ENCODE measurements around the gene DOK7.

The DOK7 gene

GRCh38 chr4:3427706-3428446 lies 35.2 kb upstream of the DOK7 start:
- DNase-seq (ENCODE audit: low spot score), result no peak

- DNase-seq (ENCODE audit: low spot score), result no peak
These were observed 33.5 kb upstream of the DOK7 start for GRCh38 chr4:3429651-3430050.

- DNase-seq (ENCODE audit: low spot score), result no peak
These were observed 32.6 kb upstream of the DOK7 start for GRCh38 chr4:3430524-3430923.

GRCh38 chr4:3431446-3431993 lies 31.6 kb upstream of the DOK7 start:
- DNase-seq (ENCODE audit: low spot score), result no peak

- DNase-seq (ENCODE audit: low spot score), result no peak
These were observed 30.7 kb upstream of the DOK7 start for GRCh38 chr4:3432381-3432790.

DNA sequence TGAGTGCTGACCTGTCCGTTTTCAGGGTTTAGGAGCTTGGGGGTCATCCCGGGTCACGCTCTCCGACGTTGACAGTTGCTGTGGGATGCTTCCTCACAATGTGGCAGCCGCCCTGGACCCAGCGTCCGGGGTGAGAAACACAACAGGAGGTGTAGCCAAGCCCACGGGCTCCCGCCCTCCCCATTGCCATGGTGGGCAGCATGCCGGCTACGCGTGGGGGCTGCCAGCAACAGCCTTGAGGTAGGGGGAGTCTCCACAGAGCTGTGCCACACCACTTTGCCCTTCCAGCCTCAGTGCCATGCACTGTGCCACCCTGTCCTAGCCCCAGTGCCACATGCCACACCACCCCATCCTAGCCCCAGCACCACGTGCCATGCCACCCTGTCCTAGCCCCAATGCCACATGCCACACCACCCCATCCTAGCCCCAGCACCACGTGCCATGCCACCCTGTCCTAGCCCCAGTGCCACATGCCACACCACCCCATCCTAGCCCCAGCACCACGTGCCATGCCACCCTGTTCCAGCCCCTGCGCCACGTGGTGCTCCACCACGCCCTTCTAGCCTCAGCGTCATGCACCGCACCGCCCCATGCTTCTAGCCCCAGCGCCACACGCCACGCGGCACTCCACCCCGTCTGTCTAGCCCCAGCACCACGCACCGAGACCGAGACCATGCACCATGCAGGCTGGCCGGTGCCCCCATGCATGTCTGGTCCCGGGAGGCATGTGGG lies 29.8 kb upstream of the DOK7 start:
- DNase-seq (ENCODE audit: low spot score), result no peak

DNA sequence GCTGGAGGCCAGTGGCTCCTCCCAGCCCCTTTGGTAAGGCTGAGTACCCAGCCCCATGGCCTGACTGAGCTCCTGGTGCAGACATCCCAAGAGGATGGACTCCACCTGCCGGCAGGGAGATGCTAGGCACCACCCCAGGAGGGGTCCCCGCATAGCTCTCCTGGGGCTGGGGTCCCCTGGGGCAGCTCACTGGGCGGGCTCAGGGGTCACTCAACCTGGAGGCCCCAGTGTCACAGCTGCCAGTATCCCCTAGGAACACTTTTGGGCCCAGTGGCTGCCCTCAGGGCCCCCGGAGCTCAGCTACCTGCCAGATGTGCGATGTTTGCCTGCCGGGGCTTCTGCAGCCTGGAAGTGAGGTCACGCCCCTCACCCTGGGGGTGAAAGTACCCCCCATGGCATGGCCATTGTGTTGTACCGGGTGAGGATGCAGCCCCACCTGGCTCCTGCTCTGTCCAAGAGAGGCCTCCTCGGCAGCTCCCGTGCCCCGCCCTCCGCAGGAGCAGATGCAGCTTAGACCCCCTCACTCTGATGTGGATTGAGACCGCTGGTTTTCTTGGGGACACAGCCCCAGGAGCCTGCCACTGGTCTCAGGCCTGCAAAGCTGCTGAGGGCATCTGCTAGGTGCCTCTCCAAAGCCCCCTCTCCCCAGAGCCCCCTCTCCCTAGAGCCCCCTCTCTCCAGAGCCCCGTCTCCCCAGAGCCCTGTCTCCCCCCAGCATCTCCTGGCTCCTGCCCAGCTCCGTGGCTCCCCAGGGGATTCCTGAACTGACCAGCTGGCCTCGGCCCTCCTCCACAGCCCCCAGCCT lies 28.0 kb upstream of the DOK7 start:
- DNase-seq (ENCODE audit: low spot score), result no peak

DNA sequence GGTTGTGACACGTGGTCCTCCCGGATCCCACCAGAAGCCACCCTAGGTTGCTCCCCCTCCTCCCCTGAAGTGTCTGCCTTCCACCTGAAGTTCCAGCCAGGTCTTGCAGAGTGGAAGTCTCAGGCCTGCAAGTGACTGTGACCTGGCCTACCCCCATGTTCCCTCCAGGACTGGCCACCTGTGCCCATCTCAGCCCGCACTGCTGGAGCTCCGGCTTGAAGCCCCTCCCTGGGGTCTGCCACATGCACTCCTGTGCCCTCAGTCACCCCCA lies 27.5 kb upstream of the DOK7 start:
- DNase-seq (ENCODE audit: low spot score), result no peak

DNA sequence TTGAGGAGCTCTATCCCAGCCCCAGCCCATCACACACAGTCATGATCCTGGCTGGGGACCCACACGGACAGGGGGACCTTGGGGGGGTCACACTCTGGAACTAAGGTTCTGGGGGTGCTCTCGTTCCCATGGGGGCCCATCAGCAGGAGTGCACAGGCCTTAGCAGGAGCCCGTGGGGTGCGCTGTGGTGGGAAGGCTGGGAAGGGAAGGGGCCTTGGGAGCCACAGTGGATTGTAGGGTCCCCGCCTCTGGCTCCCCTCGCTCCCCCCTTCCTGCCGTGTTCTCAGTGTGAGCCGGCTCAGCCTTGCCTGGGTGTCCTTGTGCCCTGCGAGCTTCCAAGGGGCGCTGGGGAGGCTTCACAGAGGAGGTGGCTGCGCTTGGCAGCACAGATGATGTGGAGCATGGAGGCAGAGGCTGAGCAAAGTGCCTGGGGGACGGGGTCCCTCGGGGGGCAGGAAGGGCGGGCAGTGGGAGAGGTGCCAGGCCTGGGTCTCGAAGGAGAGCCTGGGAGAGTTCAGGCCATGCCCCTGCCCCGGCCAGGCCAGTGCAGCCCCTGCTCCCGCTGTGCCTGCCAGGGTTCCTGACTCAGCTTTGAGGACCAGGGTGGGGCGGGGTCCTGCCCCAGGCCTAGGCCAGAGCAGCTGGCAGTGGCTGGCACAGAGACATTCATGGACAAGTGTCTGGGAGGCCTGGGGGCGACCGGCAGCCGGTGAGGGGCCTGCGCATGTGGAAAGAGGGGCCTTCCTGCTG lies 26.9 kb upstream of the DOK7 start:
- DNase-seq (ENCODE audit: low spot score), result no peak

DNA sequence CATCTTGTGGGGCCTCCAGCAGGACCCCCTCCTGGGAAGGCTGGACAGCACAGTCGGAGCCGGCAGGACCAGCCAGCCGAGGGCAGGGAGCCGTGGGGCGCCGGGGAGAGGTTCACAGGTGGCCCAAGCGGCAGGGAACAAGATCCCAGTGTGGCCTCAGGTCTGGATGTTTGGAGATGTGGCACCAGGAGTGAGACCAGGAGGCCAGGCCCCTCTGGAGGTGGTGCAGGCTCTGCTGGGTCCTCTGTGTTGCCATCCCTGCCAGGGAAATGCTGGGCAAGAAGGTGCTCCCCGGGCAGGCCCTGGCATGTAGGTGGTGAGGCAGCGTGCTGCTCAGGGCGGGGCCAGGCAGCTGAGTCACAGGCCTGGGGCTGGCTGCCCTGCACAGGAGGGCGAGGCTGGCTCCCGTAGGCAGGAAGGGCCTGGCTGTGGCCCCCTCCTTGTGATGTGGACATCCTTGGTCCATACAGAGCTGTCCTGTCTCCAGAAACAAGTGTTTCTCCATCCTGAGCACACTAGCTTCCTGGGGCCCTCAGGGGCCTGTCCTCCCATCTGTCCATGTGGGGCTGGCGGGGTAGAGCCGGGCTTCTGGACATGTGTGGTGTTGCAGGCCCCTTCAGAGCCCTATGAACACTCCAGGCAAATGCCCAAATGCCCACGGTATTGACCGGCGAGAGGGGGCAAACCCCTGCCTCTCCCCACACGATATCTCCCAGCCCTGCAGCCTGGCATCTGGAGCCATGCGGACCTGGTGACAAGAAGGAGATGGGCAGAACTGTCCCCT lies 26.1 kb upstream of the DOK7 start:
- DNase-seq (ENCODE audit: low spot score), result no peak

DNA sequence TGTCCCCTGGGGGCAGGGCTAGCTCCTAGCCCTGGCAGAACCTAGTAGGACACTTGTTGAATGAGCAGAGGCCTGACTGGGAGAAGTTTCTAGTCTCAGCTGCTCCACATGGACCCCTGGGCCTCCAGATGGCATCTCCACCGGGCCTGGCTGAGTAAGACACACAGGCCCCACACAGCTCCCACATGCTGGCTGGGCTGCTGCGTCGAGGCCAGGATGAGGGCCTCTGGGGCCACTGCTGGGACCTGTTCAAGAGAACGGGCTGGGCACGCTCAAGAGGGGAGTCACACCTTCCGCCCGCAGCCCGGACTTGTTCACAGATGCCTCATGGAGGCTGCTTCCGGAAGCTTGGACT lies 25.5 kb upstream of the DOK7 start:
- no peak for DNase-seq (ENCODE audit: low spot score)

DNA sequence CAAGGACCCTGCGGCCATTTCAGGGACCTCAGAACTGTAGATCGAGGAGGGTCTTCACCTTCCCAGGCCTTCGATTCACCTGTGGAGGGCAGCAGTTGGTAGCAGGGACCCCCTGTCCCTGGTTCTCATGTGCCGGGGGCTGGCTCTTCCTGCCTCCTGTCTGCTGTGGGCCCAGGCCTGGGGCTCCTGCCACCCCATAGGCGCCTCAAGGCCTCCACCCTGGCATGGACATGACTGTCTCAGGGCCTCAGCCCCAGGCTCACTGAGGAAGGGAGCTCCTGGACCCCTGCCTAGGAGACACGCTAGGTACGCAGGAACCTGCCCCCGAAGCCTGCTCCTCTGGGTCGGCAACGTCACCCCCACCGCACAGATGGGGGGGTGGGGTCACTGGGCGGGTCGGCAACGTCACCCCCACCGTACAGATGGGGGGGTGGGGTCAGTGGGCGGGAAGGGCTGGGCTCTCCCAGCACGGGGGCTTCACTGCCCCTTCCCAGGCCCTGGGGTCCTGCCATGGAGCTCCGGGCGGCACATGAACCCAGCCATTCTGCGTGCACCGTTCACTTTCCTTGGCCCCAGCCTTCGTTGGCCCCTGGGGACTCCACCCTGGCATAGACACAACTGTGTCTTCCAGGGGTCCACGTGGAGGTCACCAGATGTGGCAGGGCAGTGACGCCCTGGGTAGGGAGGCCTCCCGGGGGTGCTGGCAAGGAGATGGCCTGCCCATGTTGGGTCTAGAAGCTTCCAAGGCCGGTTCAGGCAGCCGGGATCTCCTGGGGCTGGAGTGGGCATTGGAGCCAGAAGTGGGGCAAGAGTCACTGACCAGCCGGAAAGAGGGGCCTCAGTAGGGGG lies 24.9 kb upstream of the DOK7 start:
- no peak for DNase-seq (ENCODE audit: low spot score)

DNA sequence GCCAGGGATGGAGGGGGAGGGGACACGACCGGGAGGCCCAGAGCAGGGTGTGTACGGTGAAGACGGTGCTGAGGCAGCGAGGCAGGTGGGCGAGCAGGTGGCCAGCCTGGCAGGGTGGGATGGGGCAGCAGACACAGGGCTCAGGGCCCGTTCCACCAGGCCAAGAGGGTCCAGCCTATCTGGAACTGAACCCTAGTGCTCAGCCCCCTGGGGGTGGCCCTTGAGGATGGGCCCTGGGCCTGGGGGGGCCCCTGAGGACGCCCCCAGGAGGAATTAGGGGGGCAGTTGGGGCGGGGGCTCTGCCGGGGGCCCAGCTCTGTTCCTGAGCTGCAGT lies 24.3 kb upstream of the DOK7 start:
- no peak for DNase-seq (ENCODE audit: low spot score)

DNA sequence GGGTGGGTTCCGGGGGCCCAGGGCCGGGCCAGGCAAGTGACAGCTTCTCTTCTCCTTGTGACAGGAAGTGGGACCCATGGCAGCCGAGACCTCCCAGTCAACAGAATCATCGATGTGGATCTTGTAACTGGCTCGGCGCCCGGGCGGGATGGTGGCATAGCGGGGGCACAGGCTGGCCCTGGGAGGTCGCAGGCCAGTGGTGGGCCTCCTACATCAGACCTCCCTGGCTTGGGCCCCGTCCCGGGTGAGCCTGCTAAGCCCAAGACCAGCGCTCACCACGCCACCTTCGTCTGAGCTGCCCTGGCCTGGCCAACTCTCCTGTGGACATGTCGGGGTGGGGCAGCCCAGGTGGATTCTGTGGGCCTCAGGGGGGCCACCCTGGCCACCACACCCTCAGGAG lies 23.7 kb upstream of the DOK7 start:
- DNase-seq (ENCODE audit: low spot score), result no peak

- no peak for DNase-seq (ENCODE audit: low spot score)
These were observed 23.1 kb upstream of the DOK7 start for GRCh38 chr4:3440011-3440410.

DNA sequence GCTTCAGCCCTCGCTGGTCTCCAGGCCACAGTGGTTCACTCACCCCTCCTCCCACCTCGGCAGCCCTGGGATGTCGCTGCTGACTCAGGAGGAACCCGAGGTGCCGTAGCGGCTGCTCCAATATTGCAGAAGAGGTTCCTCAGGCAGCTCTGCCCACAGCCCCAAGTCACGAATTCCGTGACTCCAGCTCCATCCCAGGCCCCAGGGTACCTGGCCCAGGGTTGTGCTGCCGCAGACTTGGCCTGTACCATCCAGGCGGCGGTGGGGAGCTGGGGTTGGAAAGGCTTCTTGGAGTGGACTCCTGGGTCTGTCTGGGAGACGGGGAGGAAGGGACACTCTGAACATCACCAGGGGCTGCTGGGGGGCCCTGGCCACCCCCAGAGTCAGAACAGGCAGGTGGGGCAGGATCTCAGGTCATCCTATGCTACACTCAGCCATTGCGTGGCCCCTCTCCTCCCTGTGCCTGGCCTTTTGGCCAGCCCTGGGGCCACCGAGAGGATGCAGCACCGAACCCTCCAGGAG lies 22.1 kb upstream of the DOK7 start:
- no peak for DNase-seq (ENCODE audit: low spot score)

GRCh38 chr4:3441501-3442459 lies 21.3 kb upstream of the DOK7 start, which contains the start of gene HGFAC:
TSS of gene HGFAC (plus strand) at chr4:3441968. CDS start at chr4:3442002, 34 bp downstream.
- DNase-seq (ENCODE audit: low spot score), result no peak

- no peak for DNase-seq (ENCODE audit: low spot score)
These were observed 20.6 kb upstream of the DOK7 start for GRCh38 chr4:3442460-3442958.

Data from globus pallidus (tissue), 1 donor.